Urinary bladder (tissue), 4 donors: ENCODE measurements around the gene RER1. TPM values are rescaled to one million over a fixed set of nuclear protein-coding genes. Genes with fewer than 3 reads are reported as not detected.

Source experiments
- DNase-seq: peaks from one replicate; pipeline ENCODE4 v3.0.0-alpha.2; 2015; ENCODE audit errors: extremely low spot score
- H3K27ac ChIP-seq: one replicate; pipeline ENCODE4 v1.5.1; 2013; ENCODE audit warnings: low read depth, mild to moderate bottlenecking, moderate library complexity
- H3K36me3 ChIP-seq: one replicate; pipeline ENCODE4 v1.6.1; 2013; ENCODE audit warnings: mild to moderate bottlenecking, moderate library complexity; ENCODE audit not compliant: insufficient read depth
- H3K4me1 ChIP-seq: one replicate; pipeline ENCODE4 v1.6.1; 2013; ENCODE audit warnings: mild to moderate bottlenecking, moderate library complexity; ENCODE audit not compliant: insufficient read depth
- H3K4me3 ChIP-seq: one replicate; pipeline ENCODE4 v1.5.1; 2013; ENCODE audit warnings: low read depth, low read length
- WGBS: extraction: QIAGEN DNeasy Blood & Tissue Kit; methylation state at CpG from one replicate; pipeline ENCODE4 v1.1.7; 2013; 5-methylcytosine and 5-hydroxymethylcytosine counted together
- polyA plus RNA-seq: library from polyadenylated mRNA; stranded (reverse); fragments of 200-250 nt; gene quantifications from one replicate; pipeline ENCODE4 v1.2.3, GENCODE V29; 2013
- total RNA-seq: library from RNA; depleted of rRNA; stranded (reverse); fragments of >200 nt; gene quantifications from one replicate; pipeline ENCODE4 v1.2.3, GENCODE V29; 2014
- donor health status: healthy with polysubstance abuse.
- donor health status: healthy.

The RER1 gene
- total and polyA plus RNA-seq, 2 donors: 48.1 to 79.0 TPM

DNA sequence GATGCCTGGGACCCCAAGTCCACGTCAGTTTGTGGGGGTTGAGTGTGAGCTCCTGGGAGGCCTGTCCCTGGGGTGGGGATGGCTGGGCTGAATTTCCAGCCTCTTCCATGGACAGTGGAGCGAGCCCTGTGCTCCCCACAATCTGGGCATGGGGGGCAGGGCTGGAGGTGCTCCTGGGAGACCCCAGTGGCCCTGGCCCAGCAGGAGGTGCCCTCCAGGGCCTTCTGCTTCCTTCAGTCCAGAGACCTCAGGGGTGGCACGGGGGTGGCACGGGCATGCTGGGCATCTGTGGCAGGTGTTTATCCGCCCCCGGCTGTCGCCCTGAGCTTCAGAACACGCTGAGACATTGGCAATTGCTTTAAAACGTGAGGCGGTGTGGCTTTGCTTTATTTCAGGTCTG, 41.1 kb upstream of the RER1 start:
- 90% methylated on average over 10 of the region's 10 CpGs for WGBS
- no peaks in the 10 kb centered on the region for H3K36me3 ChIP-seq
- H3K4me1 ChIP-seq: no peaks in the 10 kb centered on the region
- no peak overlapping the region for H3K27ac ChIP-seq
- no peak overlapping the region for H3K4me3 ChIP-seq
- no peak for DNase-seq

DNA sequence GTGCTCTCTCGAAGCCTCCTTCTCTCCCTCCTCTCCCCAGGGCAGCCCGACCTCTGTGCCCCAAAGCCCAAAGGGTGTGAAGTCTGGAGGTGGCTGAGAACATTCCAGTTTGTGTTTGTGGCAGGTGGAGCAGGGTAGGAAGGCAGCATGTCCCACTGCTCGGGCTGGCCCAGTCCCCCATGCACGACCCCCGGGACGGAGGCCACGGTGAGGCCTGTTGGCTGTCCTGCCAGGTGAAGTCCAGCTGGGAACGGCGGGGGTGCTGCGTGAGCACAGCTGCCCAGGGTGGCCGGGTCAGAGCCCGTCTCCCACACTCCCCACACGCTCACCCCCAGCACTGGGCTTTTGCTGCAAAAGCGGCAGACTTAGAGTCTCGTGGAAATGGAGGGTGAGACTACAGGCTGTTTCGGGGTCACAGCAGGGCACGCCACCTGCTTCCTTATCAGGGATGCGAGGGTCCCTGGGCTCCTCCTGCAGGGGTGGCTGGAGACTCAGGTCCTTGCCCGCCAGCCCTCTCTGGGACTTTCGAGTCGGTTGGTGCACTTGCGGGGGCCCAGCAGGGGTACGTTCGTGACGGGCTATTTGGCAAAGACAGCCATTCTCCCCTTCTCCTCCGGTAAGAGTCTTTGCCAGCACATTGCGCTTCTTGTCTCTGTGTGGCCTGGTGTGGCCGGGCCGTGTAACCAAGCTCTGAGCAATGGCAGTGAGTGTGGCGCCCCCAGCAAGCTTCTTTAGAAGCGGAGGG, 40.6 kb upstream of the RER1 start:
- Histone ChIP-seq H3K36me3 (no peaks in the 10 kb centered on the region), H3K4me1 (no peaks in the 10 kb centered on the region), H3K4me3 (no peak overlapping the region), H3K27ac (no peak overlapping the region)
- WGBS: 86% methylated on average over 31 of the region's 31 CpGs
- no peak for DNase-seq

DNA sequence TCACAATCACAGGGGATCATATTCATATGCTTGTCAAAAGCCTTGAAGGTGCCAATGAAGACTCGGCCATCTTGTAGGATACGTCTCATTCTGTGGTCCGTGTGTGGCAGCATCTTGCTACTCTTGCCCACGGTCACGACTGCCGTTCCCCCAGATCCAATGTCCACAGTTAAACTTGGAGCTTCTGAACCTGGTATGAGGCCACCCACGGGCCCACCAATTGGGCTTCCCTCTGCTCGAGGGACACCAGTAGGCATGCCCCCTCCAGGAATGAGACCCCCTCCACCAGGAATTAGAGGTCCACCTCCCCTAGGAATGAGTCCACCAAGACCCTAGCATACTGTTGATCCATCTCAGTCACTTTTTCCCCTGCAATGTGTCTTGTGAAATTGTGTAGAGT, 39.9 kb upstream of the RER1 start:
- 92% methylated on average over 8 of the region's 8 CpGs for WGBS

DNA sequence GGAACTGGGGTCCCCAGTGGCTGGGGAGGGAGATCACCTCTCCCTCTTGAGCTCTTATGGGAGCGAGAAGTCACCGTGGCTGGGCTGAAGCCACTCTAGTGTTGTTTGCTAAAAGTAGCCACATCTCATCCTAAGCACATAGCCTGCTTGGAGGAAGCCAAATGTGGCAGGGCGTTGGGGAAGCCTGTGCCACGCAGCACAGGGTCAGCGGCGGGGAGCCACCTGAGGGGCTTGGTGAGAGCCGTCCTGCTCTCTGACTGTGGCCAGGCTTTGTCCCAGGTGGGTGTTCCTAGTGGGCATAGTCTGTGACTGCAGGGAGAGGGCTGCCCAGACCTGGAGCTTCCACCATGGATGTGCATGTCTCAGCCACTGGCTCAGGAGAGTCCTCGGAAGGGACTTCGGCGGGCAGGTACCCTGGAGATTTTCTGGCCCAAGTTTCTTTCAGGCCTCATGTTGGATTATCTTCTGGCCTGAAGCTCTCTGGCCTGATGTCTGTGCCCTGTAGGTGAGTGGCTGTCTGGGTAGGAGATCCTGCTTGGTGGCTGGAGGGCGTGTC, 39.2 kb upstream of the RER1 start:
- 94% methylated on average over 11 of the region's 11 CpGs for WGBS
- DNase-seq: no peak
- Histone ChIP-seq H3K4me1 (no peaks in the 10 kb centered on the region), H3K27ac (no peak overlapping the region), H3K36me3 (no peaks in the 10 kb centered on the region), H3K4me3 (no peak overlapping the region)

More for the DNA sequence above, 39.9 kb upstream of the RER1 start:
- Histone ChIP-seq H3K27ac (no peak overlapping the region), H3K4me1 (no peaks in the 10 kb centered on the region), H3K36me3 (no peaks in the 10 kb centered on the region), H3K4me3 (no peak overlapping the region)
- DNase-seq: no peak

DNA sequence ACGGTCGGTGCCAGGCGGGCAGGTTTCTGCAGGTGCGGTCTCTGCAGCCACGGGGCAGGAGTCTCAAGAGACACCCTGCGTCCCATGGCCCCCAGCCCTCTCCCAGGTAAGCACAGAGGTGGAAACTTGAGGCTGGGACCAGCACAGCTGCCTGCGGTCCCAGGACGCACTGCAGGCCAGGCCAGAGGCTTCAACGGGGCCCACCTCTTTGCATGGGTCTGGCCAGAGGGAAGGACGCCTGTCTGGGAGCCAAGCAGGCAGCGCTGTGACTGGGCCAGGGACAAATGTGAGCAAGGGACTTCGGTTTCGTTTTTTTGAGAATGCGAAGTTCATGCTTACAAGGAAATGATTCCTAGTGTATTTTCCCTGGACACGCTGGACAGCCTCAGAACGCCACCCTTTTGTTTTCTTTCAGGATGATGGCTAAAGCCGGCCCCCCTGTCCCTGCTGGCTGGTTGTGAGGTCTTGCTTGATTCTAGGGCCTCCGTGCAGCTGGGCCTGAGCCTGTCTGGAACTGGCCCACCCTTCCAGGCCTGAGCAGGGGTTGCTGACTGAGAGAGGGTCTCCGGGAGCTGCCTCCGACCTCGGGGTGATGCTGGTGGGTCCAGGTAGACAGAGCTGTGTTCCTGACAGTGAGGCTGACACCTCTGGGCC, 38.6 kb upstream of the RER1 start:
- H3K36me3 ChIP-seq: no peaks in the 10 kb centered on the region
- H3K4me3 ChIP-seq: no peak overlapping the region
- WGBS: 66% methylated on average over 21 of the region's 21 CpGs
- DNase-seq: no peak
- H3K4me1 ChIP-seq: no peaks in the 10 kb centered on the region
- no peak overlapping the region for H3K27ac ChIP-seq

DNA sequence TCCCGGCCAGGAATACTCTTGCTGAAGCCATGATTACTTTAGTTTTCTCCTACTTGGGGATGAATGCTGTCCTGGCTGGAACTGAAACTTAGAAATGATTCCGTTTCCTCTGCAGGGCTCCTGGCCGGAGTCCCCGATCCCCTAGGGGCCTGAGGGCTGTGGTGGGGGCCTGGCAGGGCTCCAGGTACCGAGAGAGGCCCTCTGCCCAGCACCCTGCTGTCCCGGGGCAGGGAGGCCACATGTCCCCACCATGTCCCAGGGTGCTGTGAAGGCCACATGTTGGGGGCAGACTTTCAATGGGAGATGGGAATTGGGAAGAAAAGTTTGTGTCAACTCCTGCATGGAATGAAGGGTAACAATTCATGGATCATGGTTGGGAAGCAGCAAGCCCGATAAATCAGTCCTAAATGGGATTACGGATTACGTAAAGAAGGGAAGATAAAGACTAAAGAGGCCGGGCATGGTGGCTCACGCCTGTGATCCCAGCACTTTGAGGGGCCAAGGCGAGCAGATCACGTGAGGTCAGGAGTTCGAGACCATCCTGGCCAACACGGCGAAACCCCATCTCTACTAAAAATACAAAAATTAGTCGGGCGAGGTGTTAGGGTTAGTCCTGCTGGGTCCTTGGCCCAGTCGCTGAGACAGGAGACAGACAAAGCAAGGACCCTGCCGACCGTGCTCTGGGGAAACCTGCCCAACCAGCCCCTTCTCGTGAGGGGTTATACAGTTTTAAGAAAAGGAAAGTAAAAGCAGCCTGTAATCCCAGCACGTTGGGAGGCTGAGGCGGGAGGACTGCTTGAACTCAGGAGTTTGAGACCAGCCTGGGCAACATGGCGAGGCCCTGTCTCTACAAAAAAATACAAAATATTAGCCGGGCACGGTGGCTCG, 37.8 kb upstream of the RER1 start:
- Histone ChIP-seq H3K4me1 (no peaks in the 10 kb centered on the region), H3K4me3 (no peak overlapping the region), H3K27ac (no peak overlapping the region), H3K36me3 (no peaks in the 10 kb centered on the region)
- 82% methylated on average over 28 of the region's 28 CpGs for WGBS
- DNase-seq: no peak

DNA sequence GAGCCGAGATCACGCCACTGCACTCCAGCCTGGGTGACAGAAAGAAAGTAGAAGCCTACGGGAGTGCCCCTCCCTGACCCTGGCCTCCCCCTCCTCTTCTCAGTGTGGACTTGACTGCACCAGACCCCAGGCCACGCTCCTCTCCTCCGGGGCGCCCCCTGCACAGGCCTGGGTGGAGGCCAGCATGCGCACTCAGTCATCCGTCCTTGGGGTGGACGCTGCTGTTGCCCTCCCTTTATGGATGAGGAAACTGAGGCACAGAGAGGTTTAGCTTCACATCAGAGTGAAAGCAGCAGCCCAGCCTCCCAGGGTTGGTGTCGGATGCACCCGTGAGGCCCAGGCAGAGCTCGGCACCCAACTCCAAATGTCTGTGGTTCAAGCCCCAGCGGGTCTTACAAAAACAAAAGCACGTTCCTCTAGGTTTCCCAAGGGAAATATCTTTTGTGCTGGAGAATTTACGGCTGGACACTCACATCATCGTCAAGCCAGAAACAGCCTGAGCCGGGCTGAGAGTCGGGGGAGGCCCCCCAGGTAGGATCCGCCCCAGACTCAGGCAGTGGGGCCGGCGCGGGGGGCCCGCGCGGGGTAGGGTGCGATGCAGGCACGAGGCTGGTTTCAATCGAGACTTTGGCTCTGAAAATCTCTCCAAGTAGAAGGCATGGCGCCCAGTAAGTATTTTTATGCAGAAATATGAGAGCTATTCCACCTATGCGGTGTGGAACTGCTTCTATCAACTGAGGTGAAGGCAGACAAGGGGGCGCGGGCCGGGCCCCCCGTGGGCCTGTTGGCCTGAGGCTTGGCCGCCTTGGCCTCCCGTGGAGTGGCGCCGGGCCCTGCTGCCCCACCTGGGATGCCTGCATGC, 36.9 kb upstream of the RER1 start:
- Histone ChIP-seq H3K4me3 (no peak overlapping the region), H3K36me3 (no peaks in the 10 kb centered on the region), H3K27ac (no peak overlapping the region), H3K4me1 (no peaks in the 10 kb centered on the region)
- 56% methylated on average over 38 of the region's 38 CpGs for WGBS
- no peak for DNase-seq

DNA sequence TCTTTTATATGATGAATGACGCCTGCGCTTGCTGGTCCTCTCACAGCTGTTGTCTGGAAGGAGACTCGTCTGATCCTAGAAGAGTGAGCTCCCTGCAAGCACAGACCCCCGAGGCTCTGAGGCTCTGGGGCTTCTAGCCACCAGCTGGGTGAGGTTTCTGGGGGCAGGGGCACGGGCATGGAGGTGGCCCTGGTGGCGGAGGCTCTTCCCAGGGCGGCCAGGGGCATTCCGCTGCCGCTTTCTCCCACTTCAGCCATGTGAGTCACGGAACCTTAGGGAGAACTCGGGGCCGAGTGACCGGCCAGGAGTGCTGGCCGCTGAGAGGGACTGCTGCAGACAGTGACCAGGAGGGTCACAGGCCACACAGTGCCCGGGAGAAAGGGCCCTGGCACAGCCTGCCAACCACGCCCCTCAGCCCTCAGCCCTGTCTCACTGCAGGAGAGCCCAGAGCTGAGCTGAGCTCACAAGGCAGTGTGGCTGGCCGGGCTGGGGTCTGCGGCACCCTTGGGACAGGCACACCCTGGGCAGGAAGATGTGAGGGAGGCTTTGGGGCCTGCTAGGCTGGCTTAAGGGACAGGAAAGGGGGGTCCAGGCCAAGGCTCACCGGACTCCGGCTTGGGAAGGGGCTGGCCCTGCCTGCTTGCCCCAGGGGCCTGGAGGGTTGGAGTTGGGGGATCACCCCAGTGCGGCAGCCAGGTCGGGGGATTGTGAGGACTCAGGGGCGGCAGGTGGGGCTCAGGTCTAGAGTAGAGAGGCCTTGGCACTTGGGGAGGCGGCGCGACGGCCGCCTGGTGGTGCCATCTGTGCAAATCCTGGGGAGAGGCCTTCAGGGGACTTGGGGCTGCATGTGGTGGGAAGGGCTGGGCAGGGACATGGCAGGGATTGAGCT, 36.0 kb upstream of the RER1 start:
- no peak overlapping the region for H3K4me3 ChIP-seq
- H3K4me1 ChIP-seq: no peaks in the 10 kb centered on the region
- no peaks in the 10 kb centered on the region for H3K36me3 ChIP-seq
- WGBS: 85% methylated on average over 28 of the region's 28 CpGs
- H3K27ac ChIP-seq: no peak overlapping the region
- DNase-seq: no peak

DNA sequence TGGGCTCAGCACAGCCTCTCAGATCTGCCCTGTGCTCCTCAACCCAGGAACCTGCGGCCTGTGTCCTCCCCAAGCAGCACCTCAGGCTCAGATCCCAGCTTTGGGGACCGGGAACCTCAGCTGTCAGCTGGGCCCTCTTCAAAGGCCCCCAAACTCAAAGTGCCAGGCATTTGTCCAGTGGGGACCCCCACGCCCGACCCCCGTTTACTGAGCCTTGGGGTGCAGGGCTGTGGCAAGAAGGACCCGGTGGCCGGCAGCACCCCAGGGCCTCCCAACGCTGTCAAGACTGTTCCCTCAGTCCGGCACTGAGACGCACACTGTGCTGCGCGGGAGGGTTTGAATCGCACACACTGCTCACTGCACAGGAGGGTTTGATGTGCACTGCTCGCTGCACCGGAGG, 35.2 kb upstream of the RER1 start:
- 92% methylated on average over 15 of the region's 15 CpGs for WGBS
- H3K4me1 ChIP-seq: no peaks in the 10 kb centered on the region

DNA sequence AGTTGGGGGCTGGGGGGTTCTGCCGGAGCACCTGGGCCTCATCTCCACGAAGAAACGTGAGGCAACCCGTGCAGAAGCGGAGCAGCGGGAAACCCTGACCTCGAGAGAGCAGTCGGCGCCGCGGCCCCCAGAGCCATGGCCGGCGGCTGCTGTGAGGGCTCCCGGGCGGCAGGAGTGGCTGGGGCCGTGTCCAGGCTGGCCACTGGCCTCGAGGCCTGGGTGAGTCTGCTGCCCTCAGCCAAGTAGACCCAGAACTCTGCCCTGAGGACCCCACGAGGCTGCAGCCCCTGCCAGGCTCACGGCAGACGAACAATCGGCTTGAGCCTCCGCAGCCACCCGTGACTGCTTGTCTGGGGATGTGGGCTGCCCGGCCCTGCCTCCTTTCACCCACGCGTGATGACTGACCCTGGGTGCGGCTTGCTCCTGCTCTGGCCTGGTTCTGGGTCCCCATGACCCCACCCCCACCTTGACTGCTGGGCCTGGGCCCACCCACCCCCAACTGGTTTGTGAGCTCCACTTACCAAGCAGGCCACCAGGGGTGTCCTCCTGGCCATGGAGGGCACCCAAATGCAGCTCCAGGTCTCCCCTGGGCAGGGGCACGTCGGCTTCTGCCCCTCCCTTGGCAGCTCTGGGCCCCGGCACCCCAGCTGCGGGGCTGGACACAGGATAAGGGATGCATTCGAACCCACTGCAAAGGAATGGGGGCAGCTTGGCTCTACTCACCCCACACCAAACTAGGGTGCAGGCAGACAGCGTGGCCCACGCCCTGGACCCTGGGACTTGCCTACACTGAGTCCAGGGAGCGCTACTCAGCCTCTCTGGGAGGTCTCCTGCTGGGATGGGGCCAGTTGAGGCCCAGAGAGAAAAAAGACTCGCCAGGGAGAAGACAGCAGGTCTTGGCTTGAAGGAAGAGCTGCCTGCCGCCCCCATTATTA, 34.5 kb upstream of the RER1 start:
- DNase-seq: no peak
- WGBS: 90% methylated on average over 37 of the region's 37 CpGs
- no peak overlapping the region for H3K27ac ChIP-seq
- no peaks in the 10 kb centered on the region for H3K4me1 ChIP-seq
- H3K36me3 ChIP-seq: no peaks in the 10 kb centered on the region
- H3K4me3 ChIP-seq: no peak overlapping the region

More for the DNA sequence above, 35.2 kb upstream of the RER1 start:
- Histone ChIP-seq H3K4me3 (no peak overlapping the region), H3K36me3 (no peaks in the 10 kb centered on the region), H3K27ac (no peak overlapping the region)
- no peak for DNase-seq

DNA sequence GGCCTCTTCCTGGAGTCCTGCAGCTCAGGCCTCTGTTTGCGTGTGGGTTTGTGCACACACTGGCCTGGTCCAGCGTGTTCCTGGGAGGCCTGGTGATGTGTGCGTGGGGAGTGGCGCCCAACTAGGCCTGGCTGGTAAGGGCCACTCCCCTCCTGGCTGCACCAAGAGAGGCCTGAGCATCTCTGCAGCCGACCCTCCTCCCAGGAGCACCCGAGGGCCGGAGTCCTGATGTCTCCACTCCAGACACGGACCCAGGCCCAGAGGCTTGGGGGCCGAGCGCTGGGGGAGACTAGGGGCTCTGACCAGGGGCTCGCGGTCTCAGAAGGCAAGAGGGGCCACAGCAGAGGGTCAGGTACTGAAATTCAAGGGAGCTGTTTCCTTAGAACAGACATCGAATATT, 33.6 kb upstream of the RER1 start:
- no peaks in the 10 kb centered on the region for H3K36me3 ChIP-seq
- H3K4me3 ChIP-seq: no peak overlapping the region
- H3K4me1 ChIP-seq: no peaks in the 10 kb centered on the region
- H3K27ac ChIP-seq: no peak overlapping the region
- DNase-seq: no peak
- WGBS: 88% methylated on average over 13 of the region's 13 CpGs
